Measurements from ENCODE around the gene LAD1. TPM values are rescaled to one million over a fixed set of nuclear protein-coding genes. Genes with fewer than 3 reads are reported as not detected.

Gene LAD1
- total and polyA plus RNA-seq, 2 of the 13 experiments (the other 11 are each of a cell fraction or from before 2014, with no cell fraction given): 10.8 to 65.6 TPM

- TF ChIP-seq ZNF800 (CRISPR knock-in tag; IDR thresholded peaks at IDR 0.05) (peak; percentile 59; the same call in 1 of the 2 replicates), HNF1A (IDR thresholded peaks at IDR 0.05; ENCODE audit: low read depth) (peak; percentile 88), HNF1A (CRISPR knock-in tag; IDR thresholded peaks at IDR 0.05; ENCODE audit: borderline replicate concordance) (peak; percentile 95), TOE1 (CRISPR knock-in tag; IDR thresholded peaks at IDR 0.05) (no peak), ELF4 (CRISPR knock-in tag; IDR thresholded peaks at IDR 0.05; ENCODE audit: borderline replicate concordance) (no peak), ATF2 (CRISPR knock-in tag; IDR thresholded peaks at IDR 0.05) (0 out of 2 replicates have a peak, but pooled peaks have one; percentile 25), ZNF432 (CRISPR knock-in tag; IDR thresholded peaks at IDR 0.05; ENCODE audit: borderline replicate concordance) (no peak), GZF1 (CRISPR knock-in tag; IDR thresholded peaks at IDR 0.05) (no peak), KLF13 (CRISPR knock-in tag; IDR thresholded peaks at IDR 0.05) (no peak), SNRNP70 (IDR thresholded peaks at IDR 0.05; ENCODE audit: low read depth, low read length) (no peak), AKNA (CRISPR knock-in tag; IDR thresholded peaks at IDR 0.05; ENCODE audit: borderline replicate concordance) (no peak), ZNF503 (CRISPR knock-in tag; IDR thresholded peaks at IDR 0.05) (no peak), MIER3 (CRISPR knock-in tag; IDR thresholded peaks at IDR 0.05; ENCODE audit: borderline replicate concordance) (no peak)
Observed at GRCh38 chr1:201396861-201397464, 2.2 kb downstream of the LAD1 start (continued).

All from HepG2 (cell line).